K562 (cell line): ENCODE results near the gene CDH20. TPM values are rescaled to one million over a fixed set of nuclear protein-coding genes. Genes with fewer than 3 reads are reported as not detected.

Source experiments
- ATAC-seq: fragments of 200-7000 bp; cut with Tn5 transposase; 3 replicates; pipeline ENCODE4 v1.9.1; 2020; ENCODE audit warnings: moderate library complexity
- BruUV-seq: library from RNA; stranded (reverse); fragments of 400-500 nt; replicated peaks from 2 replicates; lab custom pipeline; 2021; lab: Mats Ljungman, UMichigan
- CTCF ChIA-PET: fragments of 300-600 bp; formaldehyde crosslinking; extraction: SDS; loops from one replicate; lab custom pipeline; 2021; ENCODE audit warnings: low intra/inter-chr PET ratio; lab: Yijun Ruan, JAX
- POLR2A ChIA-PET: fragments of 300-600, 350-650 bp; sonication (Branson Sonifier 250); formaldehyde crosslinking; extraction: SDS; loops from one replicate; lab custom pipeline; 2021; ENCODE audit warnings: antibody characterized with exemption, inconsistent platforms; lab: Yijun Ruan, JAX
- DNase-seq, 4 experiments: peaks; one replicate each; pipeline versions ENCODE4 v3.0.0 to v3.0.0-alpha.2; 2011 to 2018; ENCODE audit warnings: low spot score in 3 of 4, mixed read lengths in 3 of 4; ENCODE audit errors: extremely low read depth in 1 of 4
- FAIRE-seq: peaks from 2 replicates; lab custom pipeline; 2011; peaks lifted over from hg19 to GRCh38; lab: Jason Lieb, UNC
- H2AFZ ChIP-seq: 2 replicates; pipeline ENCODE4 v1.6.0; 2011; ENCODE audit warnings: low read depth, low read length, control low read depth, inconsistent platforms
- H3K27ac ChIP-seq: fragments of 200-600 bp; 3 replicates; pipeline ENCODE4 v1.8.0; 2011; ENCODE audit warnings: low read depth, mild to moderate bottlenecking, control low read depth, inconsistent platforms, low read length, moderate library complexity, mixed read lengths; ENCODE audit errors: extremely low read depth
- H3K27me3 ChIP-seq, 2 experiments: fragments of 300-600 bp in 1 of 2; 2 replicates in 1 of 2; 3 replicates in 1 of 2; pipeline versions ENCODE4 v1.6.0 to v1.8.0; 2011; ENCODE audit warnings: inconsistent platforms in 2 of 2, low read length in 2 of 2, mild to moderate bottlenecking in 1 of 2, mixed read lengths in 1 of 2, moderate library complexity in 1 of 2; ENCODE audit not compliant: control insufficient read depth in 2 of 2, insufficient read depth in 2 of 2
- H3K36me3 ChIP-seq: fragments of 300-600 bp; 3 replicates; pipeline ENCODE4 v1.8.0; 2011; ENCODE audit warnings: mild to moderate bottlenecking, low read length, inconsistent platforms; ENCODE audit not compliant: control insufficient read depth, insufficient read depth
- H3K4me1 ChIP-seq, 2 experiments: fragments of 200-600 bp in 1 of 2; replicated peaks in 1 of 2; 2 replicates in 1 of 2; 3 replicates in 1 of 2; pipeline versions ENCODE4 v1.5.1 to v1.8.0; 2011; ENCODE audit warnings: inconsistent platforms in 2 of 2, low read length in 2 of 2, mild to moderate bottlenecking in 1 of 2, mixed read lengths in 1 of 2, moderate library complexity in 1 of 2; ENCODE audit not compliant: control insufficient read depth in 2 of 2, insufficient read depth in 2 of 2
- H3K4me2 ChIP-seq: 2 replicates; pipeline ENCODE4 v1.6.1; 2011; ENCODE audit warnings: low read length, control low read depth, inconsistent platforms, mixed read lengths; ENCODE audit not compliant: insufficient read depth
- H3K4me3 ChIP-seq: fragments of 200-600 bp; sonication (generic), shearing (Covaris generic); 2 replicates; pipeline ENCODE4 v1.5.1; 2016; ENCODE audit warnings: control low read depth, inconsistent platforms
- H3K79me2 ChIP-seq: fragments of 200-600 bp; 3 replicates; pipeline ENCODE4 v1.8.0; 2011; ENCODE audit warnings: low read length, inconsistent platforms; ENCODE audit not compliant: control insufficient read depth, insufficient read depth
- H3K9ac ChIP-seq, 2 experiments: 2 replicates each; pipeline versions ENCODE4 v1.6.0 to v1.6.1; 2011; ENCODE audit warnings: low read depth in 2 of 2, low read length in 2 of 2, control low read depth in 1 of 2, inconsistent platforms in 1 of 2, mild to moderate bottlenecking in 1 of 2, mixed read lengths in 1 of 2; ENCODE audit not compliant: insufficient read depth in 1 of 2
- H3K9me1 ChIP-seq: one replicate; pipeline ENCODE4 v1.6.0; 2011; ENCODE audit warnings: inconsistent platforms, mild to moderate bottlenecking, low read length, moderate library complexity; ENCODE audit not compliant: control insufficient read depth, insufficient read depth
- H3K9me3 ChIP-seq: replicated peaks from 2 replicates; pipeline ENCODE4 v1.5.1; 2011; ENCODE audit warnings: low read depth, low read length, inconsistent platforms; ENCODE audit not compliant: control insufficient read depth, insufficient read depth
- H4K20me1 ChIP-seq: replicated peaks from 2 replicates; pipeline ENCODE4 v1.6.1; 2011; ENCODE audit warnings: low read length, inconsistent platforms, mixed read lengths; ENCODE audit not compliant: control insufficient read depth, insufficient read depth
- BRF1 ChIP-seq: IDR thresholded peaks from 3 replicates; pipeline ENCODE4 v1.6.1; 2011; ENCODE audit warnings: borderline replicate concordance, mild to moderate bottlenecking; ENCODE audit not compliant: insufficient read length; ENCODE audit errors: extremely low read depth
- GABPB1 ChIP-seq: sonication (generic); formaldehyde crosslinking; IDR thresholded peaks from 2 replicates; pipeline ENCODE4 v1.8.0; 2022; ENCODE audit warnings: mild to moderate bottlenecking, missing genetic modification reagents
- GTF2E2 ChIP-seq: fragments of 200-800 bp; sonication (Bioruptor generic); IDR thresholded peaks from 2 replicates; pipeline ENCODE4 v1.6.1; 2016; ENCODE audit warnings: missing genetic modification characterization, missing compliant biosample characterization
- HDAC2 ChIP-seq: fragments of 450-650 bp; IDR thresholded peaks from 2 replicates; pipeline ENCODE4 v1.6.1; 2016; ENCODE audit warnings: mild to moderate bottlenecking
- NR4A1 ChIP-seq, 2 experiments: fragments of 250-450 bp in 1 of 2; fragments of 450-650 bp in 1 of 2; sonication (Bioruptor Pico) in 1 of 2; IDR thresholded peaks; 2 replicates each; pipeline versions ENCODE4 v1.4.0 to v1.6.1; 2016 to 2020; ENCODE audit warnings: mild to moderate bottlenecking in 2 of 2, missing compliant biosample characterization in 1 of 2, missing genetic modification characterization in 1 of 2, moderate library complexity in 1 of 2
- ZNF398 ChIP-seq: fragments of 250-450 bp; sonication (Bioruptor Pico); IDR thresholded peaks from 2 replicates; pipeline ENCODE4 v1.8.0; 2021; ENCODE audit warnings: moderate library complexity, mild to moderate bottlenecking, inconsistent platforms
- ZNF518B ChIP-seq: fragments of 250-450 bp; sonication (Bioruptor Pico); IDR thresholded peaks from 2 replicates; pipeline ENCODE4 v1.5.0; 2021; ENCODE audit warnings: mild to moderate bottlenecking, moderate library complexity
- WGBS: fragments of 100-300 bp; shearing (Covaris generic); methylation state at CpG from one replicate; pipeline ENCODE4 v1.1.6; 2016; ENCODE audit warnings: low coverage, mixed read lengths; ENCODE audit not compliant: insufficient coverage; ENCODE audit errors: missing lambda C conversion rate; 5-methylcytosine and 5-hydroxymethylcytosine counted together
- in situ Hi-C: fragments of 300-500 bp; cut with MboI; formaldehyde crosslinking; loops from 4 replicates; pipeline ENCODE4 v1.15.0; 2018; ENCODE audit warnings: inconsistent platforms, mixed read lengths
- intact Hi-C: fragments of 100-400 bp; cut with micrococcal nuclease; formaldehyde crosslinking; loops from 2 replicates; pipeline ENCODE4 v1.14.2; 2022
- polyA plus RNA-seq, 8 experiments: library from polyadenylated mRNA; depleted of rRNA in 4 of 8; stranded (reverse) in 5 of 8; unstranded in 3 of 8; fragments of >200 nt; fragmentation: Nextera tagmentation in 2 of 8; fragmentation: Illumina TruSeq in 1 of 8; extraction: Ambion mirVana in 2 of 8; extraction: Trizol in 1 of 8; gene quantifications; 2 replicates each; pipeline versions ENCODE4 v1.2.1 to v1.2.3, GENCODE V29; 2011 to 2014; ENCODE audit warnings: inconsistent platforms in 1 of 8, missing spikeins in 1 of 8
- total RNA-seq, 7 experiments: library from RNA; depleted of rRNA in 6 of 7; stranded (reverse); fragments of >200 nt in 6 of 7; fragmentation: Illumina TruSeq in 2 of 7; extraction: Trizol in 2 of 7; gene quantifications; 2 replicates each; pipeline versions ENCODE4 v1.2.1 to v1.2.3, GENCODE V29; 2011 to 2021; ENCODE audit warnings: low replicate concordance in 1 of 7

Gene CDH20
- total and polyA plus RNA-seq, 9 of the 15 experiments (the other 6 are each of a cell fraction or from before 2014, with no cell fraction given): not detected

- no TSS peak for BruUV-seq
- H2AFZ ChIP-seq: no peak overlapping the region
- H4K20me1 ChIP-seq: no peaks in the 10 kb centered on the region
- H3K9me3 ChIP-seq: no peaks in the 10 kb centered on the region
- 20% methylated on average over 1 of the region's 1 CpG for WGBS
- no peaks in the 10 kb centered on the region for H3K79me2 ChIP-seq
- intact Hi-C loops (no loop called here), in situ Hi-C loops (no loop called here)
- ATAC-seq (no peak), FAIRE-seq (no peak), DNase-seq (no peak)
- H3K27ac ChIP-seq: no peak overlapping the region
- ChIA-PET CTCF (no interaction called here), POLR2A (no interaction called here)
- no peaks in the 10 kb centered on the region for H3K27me3 ChIP-seq
- no peaks in the 10 kb centered on the region for H3K36me3 ChIP-seq
- no peak overlapping the region for H3K4me2 ChIP-seq
- no peaks in the 10 kb centered on the region for H3K9me1 ChIP-seq
- TF ChIP-seq ZNF398 (CRISPR knock-in tag): no peak
- TF ChIP-seq ZNF518B: no peak
- TF ChIP-seq GTF2E2 (tag): no peak
- no peak for TF ChIP-seq GABPB1 (CRISPR knock-in tag)
- no peak for TF ChIP-seq NR4A1 (CRISPR knock-in tag; IDR thresholded peaks at IDR 0.05)
- TF ChIP-seq NR4A1 (tag; IDR thresholded peaks at IDR 0.05): no peak
- no peak for TF ChIP-seq HDAC2
- no peak for TF ChIP-seq BRF1
- no peak overlapping the region for H3K4me3 ChIP-seq
- no peaks in the 10 kb centered on the region for H3K4me1 ChIP-seq
- H3K9ac ChIP-seq: no peak overlapping the region
Observed at GRCh38 chr18:61464551-61465142, 131.4 kb downstream of the CDH20 start.
